Activated naive CD8-positive, alpha-beta T cell treated with anti-CD3 and anti-CD28 coated beads for 36 hours (primary cell): ENCODE data around the gene MSMP. TPM values are rescaled to one million over a fixed set of nuclear protein-coding genes. Genes with fewer than 3 reads are reported as not detected.

Experiments used
- DNase-seq: peaks from one replicate; pipeline ENCODE4 v3.0.0; 2021
- H3K27ac Mint-ChIP-seq: one replicate; pipeline ENCODE4 v1.8.0; 2022; ENCODE audit warnings: mild to moderate bottlenecking, moderate library complexity, mixed read lengths
- H3K27me3 Mint-ChIP-seq: one replicate; pipeline ENCODE4 v1.8.0; 2022; ENCODE audit warnings: mild to moderate bottlenecking, mixed read lengths
- H3K36me3 Mint-ChIP-seq: one replicate; pipeline ENCODE4 v1.8.0; 2021; ENCODE audit warnings: mild to moderate bottlenecking, mixed read lengths
- H3K4me1 Mint-ChIP-seq: one replicate; pipeline ENCODE4 v1.8.0; 2021; ENCODE audit warnings: mixed read lengths
- H3K4me3 Mint-ChIP-seq: one replicate; pipeline ENCODE4 v1.8.0; 2022; ENCODE audit warnings: mild to moderate bottlenecking, moderate library complexity, mixed read lengths
- H3K9me3 Mint-ChIP-seq: one replicate; pipeline ENCODE4 v1.8.0; 2022; ENCODE audit warnings: mixed read lengths
- total RNA-seq, 2 experiments: library from RNA; stranded (reverse); gene quantifications; one replicate each; pipeline ENCODE4 v1.2.3, GENCODE V29; 2021

The MSMP gene
- total RNA-seq, 2 experiments from 2014 or later, result 0.94 TPM; not detected in 1

GRCh38 chr9:35726931-35727330 lies 27.1 kb downstream of the MSMP start:
- no peak for DNase-seq
- Mint-ChIP-seq H3K36me3 (peaks cover 21% of the 10 kb centered on the region), H3K27ac (peak overlapping the region; percentile 57), H3K4me3 (peak overlapping the region; percentile 42), H3K4me1 (peaks cover 12% of the 10 kb centered on the region), H3K9me3 (no peaks in the 10 kb centered on the region), H3K27me3 (no peaks in the 10 kb centered on the region)

- Mint-ChIP-seq H3K27ac (no peak overlapping the region), H3K36me3 (peaks cover 24% of the 10 kb centered on the region), H3K27me3 (no peaks in the 10 kb centered on the region), H3K4me1 (peaks cover 8% of the 10 kb centered on the region), H3K4me3 (no peak overlapping the region), H3K9me3 (no peaks in the 10 kb centered on the region)
- no peak for DNase-seq
Observed at GRCh38 chr9:35725362-35725761, 28.7 kb downstream of the MSMP start.

GRCh38 chr9:35723908-35724307 lies 30.2 kb downstream of the MSMP start:
- no peak for DNase-seq
- no peak overlapping the region for H3K4me3 Mint-ChIP-seq
- no peak overlapping the region for H3K27ac Mint-ChIP-seq
- no peaks in the 10 kb centered on the region for H3K27me3 Mint-ChIP-seq
- no peaks in the 10 kb centered on the region for H3K9me3 Mint-ChIP-seq
- peaks cover 8% of the 10 kb centered on the region for H3K4me1 Mint-ChIP-seq
- peaks cover 27% of the 10 kb centered on the region for H3K36me3 Mint-ChIP-seq

- Mint-ChIP-seq H3K4me3 (no peak overlapping the region), H3K9me3 (no peaks in the 10 kb centered on the region), H3K36me3 (peaks cover 28% of the 10 kb centered on the region), H3K4me1 (peaks cover 8% of the 10 kb centered on the region), H3K27ac (no peak overlapping the region), H3K27me3 (no peaks in the 10 kb centered on the region)
- no peak for DNase-seq
Observed at GRCh38 chr9:35723426-35723825, 30.6 kb downstream of the MSMP start.

GRCh38 chr9:35719546-35719945 lies 34.5 kb downstream of the MSMP start:
- no peaks in the 10 kb centered on the region for H3K27me3 Mint-ChIP-seq
- no peak overlapping the region for H3K27ac Mint-ChIP-seq
- H3K36me3 Mint-ChIP-seq, result peaks cover 27% of the 10 kb centered on the region
- no peaks in the 10 kb centered on the region for H3K9me3 Mint-ChIP-seq
- no peak overlapping the region for H3K4me3 Mint-ChIP-seq
- DNase-seq, result no peak
- H3K4me1 Mint-ChIP-seq, result no peaks in the 10 kb centered on the region

GRCh38 chr9:35718721-35719511 lies 35.2 kb downstream of the MSMP start:
- no peak overlapping the region for H3K27ac Mint-ChIP-seq
- peaks cover 22% of the 10 kb centered on the region for H3K36me3 Mint-ChIP-seq
- no peaks in the 10 kb centered on the region for H3K9me3 Mint-ChIP-seq
- no peak overlapping the region for H3K4me3 Mint-ChIP-seq
- DNase-seq, result no peak
- no peaks in the 10 kb centered on the region for H3K4me1 Mint-ChIP-seq
- H3K27me3 Mint-ChIP-seq, result no peaks in the 10 kb centered on the region

GRCh38 chr9:35717132-35717870 lies 36.8 kb downstream of the MSMP start:
- Mint-ChIP-seq H3K4me3 (no peak overlapping the region), H3K36me3 (peaks cover 18% of the 10 kb centered on the region), H3K9me3 (no peaks in the 10 kb centered on the region), H3K27ac (no peak overlapping the region), H3K4me1 (no peaks in the 10 kb centered on the region), H3K27me3 (no peaks in the 10 kb centered on the region)
- no peak for DNase-seq

GRCh38 chr9:35716230-35716629 lies 37.8 kb downstream of the MSMP start:
- DNase-seq, result no peak
- Mint-ChIP-seq H3K27ac (no peak overlapping the region), H3K4me3 (no peak overlapping the region), H3K9me3 (no peaks in the 10 kb centered on the region), H3K27me3 (no peaks in the 10 kb centered on the region), H3K4me1 (no peaks in the 10 kb centered on the region), H3K36me3 (peaks cover 14% of the 10 kb centered on the region)

GRCh38 chr9:35714579-35715252 lies 39.4 kb downstream of the MSMP start:
- H3K27ac Mint-ChIP-seq, result peak overlapping the region; percentile 2
- H3K9me3 Mint-ChIP-seq, result no peaks in the 10 kb centered on the region
- no peaks in the 10 kb centered on the region for H3K27me3 Mint-ChIP-seq
- peaks cover 22% of the 10 kb centered on the region for H3K36me3 Mint-ChIP-seq
- H3K4me1 Mint-ChIP-seq, result no peaks in the 10 kb centered on the region
- no peak for DNase-seq
- no peak overlapping the region for H3K4me3 Mint-ChIP-seq

GRCh38 chr9:35714123-35714522 lies 40.0 kb downstream of the MSMP start:
- Mint-ChIP-seq H3K4me1 (no peaks in the 10 kb centered on the region), H3K27me3 (no peaks in the 10 kb centered on the region), H3K4me3 (no peak overlapping the region), H3K27ac (peak overlapping the region; percentile 2), H3K9me3 (no peaks in the 10 kb centered on the region), H3K36me3 (peaks cover 24% of the 10 kb centered on the region)
- no peak for DNase-seq

GRCh38 chr9:35713578-35713977 lies 40.5 kb downstream of the MSMP start:
- H3K9me3 Mint-ChIP-seq, result no peaks in the 10 kb centered on the region
- no peak overlapping the region for H3K4me3 Mint-ChIP-seq
- peaks cover 24% of the 10 kb centered on the region for H3K36me3 Mint-ChIP-seq
- H3K27ac Mint-ChIP-seq, result no peak overlapping the region
- H3K4me1 Mint-ChIP-seq, result no peaks in the 10 kb centered on the region
- DNase-seq, result no peak
- no peaks in the 10 kb centered on the region for H3K27me3 Mint-ChIP-seq

GRCh38 chr9:35712762-35713400 lies 41.2 kb downstream of the MSMP start:
- H3K4me3 Mint-ChIP-seq, result no peak overlapping the region
- H3K4me1 Mint-ChIP-seq, result no peaks in the 10 kb centered on the region
- H3K36me3 Mint-ChIP-seq, result peaks cover 21% of the 10 kb centered on the region
- no peaks in the 10 kb centered on the region for H3K9me3 Mint-ChIP-seq
- no peak overlapping the region for H3K27ac Mint-ChIP-seq
- DNase-seq, result no peak
- H3K27me3 Mint-ChIP-seq, result no peaks in the 10 kb centered on the region

- no peak overlapping the region for H3K27ac Mint-ChIP-seq
- H3K27me3 Mint-ChIP-seq, result no peaks in the 10 kb centered on the region
- H3K4me3 Mint-ChIP-seq, result no peak overlapping the region
- H3K36me3 Mint-ChIP-seq, result peaks cover 30% of the 10 kb centered on the region
- H3K4me1 Mint-ChIP-seq, result no peaks in the 10 kb centered on the region
- H3K9me3 Mint-ChIP-seq, result no peaks in the 10 kb centered on the region
- no peak for DNase-seq
Observed at GRCh38 chr9:35711501-35712428, 42.3 kb downstream of the MSMP start.

- H3K4me1 Mint-ChIP-seq, result no peaks in the 10 kb centered on the region
- peaks cover 27% of the 10 kb centered on the region for H3K36me3 Mint-ChIP-seq
- no peak for DNase-seq
- H3K4me3 Mint-ChIP-seq, result no peak overlapping the region
- H3K27ac Mint-ChIP-seq, result no peak overlapping the region
- no peaks in the 10 kb centered on the region for H3K27me3 Mint-ChIP-seq
- no peaks in the 10 kb centered on the region for H3K9me3 Mint-ChIP-seq
Observed at GRCh38 chr9:35710818-35711500, 43.1 kb downstream of the MSMP start.
